GM18861 (cell line): ENCODE results near the gene ERF.

Source experiments
- ATAC-seq: cut with Tn5 transposase; IDR thresholded peaks from one replicate; pipeline ENCODE4 v1.9.1; 2021; ENCODE audit not compliant: unreplicated experiment

ERF gene

GRCh38 chr19:42217520-42218437 is 37.1 kb downstream of the ERF start, which contains the start of gene DEDD2:
Gene DEDD2, minus strand, starts transcription at chr19:42217677. Its CDS starts 670 bp downstream, at chr19:42217007.
- ATAC-seq, result peak; percentile 44

- no peak for ATAC-seq
Measured at GRCh38 chr19:42216653-42217519, 38.0 kb downstream of the ERF start.

- ATAC-seq, result no peak
Measured at GRCh38 chr19:42214810-42215485, 40.0 kb downstream of the ERF start.

GRCh38 chr19:42212886-42213285 is 42.0 kb downstream of the ERF start:
- ATAC-seq, result no peak

- ATAC-seq, result no peak
Measured at GRCh38 chr19:42208612-42209011, 46.3 kb downstream of the ERF start.

GRCh38 chr19:42207767-42208271 is 47.1 kb downstream of the ERF start:
- no peak for ATAC-seq

- no peak for ATAC-seq
Measured at GRCh38 chr19:42206871-42207755, 47.8 kb downstream of the ERF start.

- no peak for ATAC-seq
Measured at GRCh38 chr19:42204664-42205063, 50.3 kb downstream of the ERF start.

GRCh38 chr19:42203700-42204099 is 51.2 kb downstream of the ERF start:
- no peak for ATAC-seq

- ATAC-seq, result no peak
Measured at GRCh38 chr19:42202290-42202880, 52.5 kb downstream of the ERF start.

GRCh38 chr19:42201489-42202289 is 53.2 kb downstream of the ERF start:
- ATAC-seq, result no peak

GRCh38 chr19:42200116-42200715 is 54.7 kb downstream of the ERF start:
- ATAC-seq, result no peak

GRCh38 chr19:42199440-42200115 is 55.4 kb downstream of the ERF start:
- no peak for ATAC-seq

GRCh38 chr19:42198676-42199439 is 56.1 kb downstream of the ERF start:
- no peak for ATAC-seq
